ENCODE data around the gene TYW1B.
"Not testable (repeated sequence)": the region's sequence is repeated elsewhere in the genome, so short reads cannot be mapped to it uniquely, and the experiment has no call there.

TYW1B gene

GRCh38 chr7:72753781-72754180, 74.2 kb downstream of the TYW1B start:
- DNase-seq, result no peak

- DNase-seq, result not testable (repeated sequence)
These were observed 74.8 kb downstream of the TYW1B start for GRCh38 chr7:72753229-72753628.

- DNase-seq, result peak; percentile 27
These were observed 76.0 kb downstream of the TYW1B start for GRCh38 chr7:72751978-72752377.

GRCh38 chr7:72751378-72751777, 76.6 kb downstream of the TYW1B start:
- no peak for DNase-seq

GRCh38 chr7:72748649-72749048, 79.4 kb downstream of the TYW1B start:
- DNase-seq, result not testable (repeated sequence)

- not testable (repeated sequence) for DNase-seq
These were observed 83.6 kb downstream of the TYW1B start for GRCh38 chr7:72744244-72744926.

GRCh38 chr7:72743801-72744200, 84.2 kb downstream of the TYW1B start:
- not testable (repeated sequence) for DNase-seq

- not testable (repeated sequence) for DNase-seq
These were observed 88.3 kb downstream of the TYW1B start for GRCh38 chr7:72739716-72740115.

GRCh38 chr7:72735855-72736254, 92.1 kb downstream of the TYW1B start:
- not testable (repeated sequence) for DNase-seq

GRCh38 chr7:72730815-72731214, 97.2 kb downstream of the TYW1B start:
- DNase-seq, result not testable (repeated sequence)

- not testable (repeated sequence) for DNase-seq
These were observed 97.6 kb downstream of the TYW1B start for GRCh38 chr7:72730384-72730783.

- not testable (repeated sequence) for DNase-seq
These were observed 98.9 kb downstream of the TYW1B start for GRCh38 chr7:72729130-72729529.

GRCh38 chr7:72722694-72723093, 105.3 kb downstream of the TYW1B start:
- not testable (repeated sequence) for DNase-seq

GRCh38 chr7:72720890-72721289, 107.1 kb downstream of the TYW1B start:
- DNase-seq, result not testable (repeated sequence)

GRCh38 chr7:72717252-72717774, 110.7 kb downstream of the TYW1B start:
- DNase-seq, result not testable (repeated sequence)

- not testable (repeated sequence) for DNase-seq
These were observed 116.1 kb downstream of the TYW1B start for GRCh38 chr7:72711927-72712326.

- peak; percentile 90 for DNase-seq
These were observed 117.0 kb downstream of the TYW1B start for GRCh38 chr7:72710983-72711382.

GRCh38 chr7:72709909-72710308, 118.1 kb downstream of the TYW1B start:
- no peak for DNase-seq

GRCh38 chr7:72708371-72709050, 119.5 kb downstream of the TYW1B start:
- DNase-seq, result not testable (repeated sequence)

GRCh38 chr7:72706521-72706920, 121.5 kb downstream of the TYW1B start:
- no peak for DNase-seq

- DNase-seq, result not testable (repeated sequence)
These were observed 122.3 kb downstream of the TYW1B start for GRCh38 chr7:72705693-72706092.

GRCh38 chr7:72704894-72705293, 123.1 kb downstream of the TYW1B start:
- DNase-seq, result no peak

GRCh38 chr7:72700548-72700947, 127.5 kb downstream of the TYW1B start:
- DNase-seq, result not testable (repeated sequence)

GRCh38 chr7:72697066-72697465, 130.9 kb downstream of the TYW1B start:
- DNase-seq, result not testable (repeated sequence)

Measured in hematopoietic multipotent progenitor cell treated with erythropoietin and hydrocortisone succinate and interleukin-3 and kit ligand, for 6 days (in vitro differentiated cells).